Right atrium auricular region (tissue), 2 donors: ENCODE results near the gene KCTD5. TPM values are rescaled to one million over a fixed set of nuclear protein-coding genes. Genes with fewer than 3 reads are reported as not detected.

Source experiments
- DNase-seq: peaks from one replicate; pipeline ENCODE4 v3.0.0-alpha.2; 2019; ENCODE audit warnings: low spot score
- H3K27ac ChIP-seq, 2 donors: fragments of 200-600 bp; sonication (generic); 1 replicate in 1 of 2; 2 replicates in 1 of 2; pipeline ENCODE4 v1.5.1; 2016 to 2019
- H3K27me3 ChIP-seq, 2 donors: fragments of 200-600 bp; sonication (generic); one replicate each; pipeline versions ENCODE4 v1.5.1 to v1.6.0; 2017 to 2019
- H3K36me3 ChIP-seq: fragments of 200-600 bp; sonication (generic); one replicate; pipeline ENCODE4 v1.5.1; 2016
- H3K4me1 ChIP-seq, 2 donors: fragments of 200-600 bp; sonication (generic); one replicate each; pipeline versions ENCODE4 v1.5.1 to v1.6.0; 2017 to 2019
- H3K4me3 ChIP-seq, 2 donors: fragments of 200-600 bp; sonication (generic); 1 replicate in 1 of 2; 2 replicates in 1 of 2; pipeline ENCODE4 v1.5.1; 2017 to 2019; ENCODE audit warnings: mild to moderate bottlenecking in 1 of 2, moderate library complexity in 1 of 2
- H3K9me3 ChIP-seq, 2 donors: fragments of 200-600 bp; sonication (generic); one replicate each; pipeline ENCODE4 v1.5.1; 2019
- CTCF ChIP-seq, 2 donors: fragments of 200-600 bp; sonication (generic); IDR thresholded peaks; one replicate each; pipeline ENCODE4 v1.5.1; 2019; ENCODE audit warnings: antibody characterized with exemption in 2 of 2
- total RNA-seq, 2 donors: library from RNA; depleted of rRNA; stranded (reverse); fragments of >200 nt; gene quantifications; one replicate each; pipeline ENCODE4 v1.1.0, GENCODE V29; 2016

Gene KCTD5
- total RNA-seq, 2 donors from 2014 or later = 12.5 to 15.6 TPM

GRCh38 chr16:2712063-2712441, 29.7 kb downstream of the KCTD5 start:
- no peak for TF ChIP-seq CTCF (IDR thresholded peaks at IDR 0.05)
- H3K36me3 ChIP-seq = peaks cover 21% of the 10 kb centered on the region
- no peaks in the 10 kb centered on the region for H3K27me3 ChIP-seq
- no peaks in the 10 kb centered on the region for H3K9me3 ChIP-seq
- DNase-seq = no peak
- peaks cover 0 to 9% of the 10 kb centered on the region in 2 donors for H3K4me1 ChIP-seq
- H3K27ac ChIP-seq = no peak overlapping the region
- no peak overlapping the region for H3K4me3 ChIP-seq

- no peak for DNase-seq
- Histone ChIP-seq H3K27ac (no peak overlapping the region), H3K4me1 (peaks cover 0 to 9% of the 10 kb centered on the region in 2 donors), H3K27me3 (no peaks in the 10 kb centered on the region), H3K36me3 (peaks cover 16% of the 10 kb centered on the region), H3K9me3 (no peaks in the 10 kb centered on the region), H3K4me3 (no peak overlapping the region)
- no peak for TF ChIP-seq CTCF (IDR thresholded peaks at IDR 0.05)
These were observed 30.2 kb downstream of the KCTD5 start for GRCh38 chr16:2712546-2712945.

- Histone ChIP-seq H3K4me3 (no peak overlapping the region), H3K27ac (no peak overlapping the region), H3K4me1 (peaks cover 0 to 9% of the 10 kb centered on the region in 2 donors), H3K27me3 (no peaks in the 10 kb centered on the region), H3K9me3 (no peaks in the 10 kb centered on the region), H3K36me3 (peaks cover 6% of the 10 kb centered on the region)
- no peak for DNase-seq
- TF ChIP-seq CTCF (IDR thresholded peaks at IDR 0.05) = no peak
These were observed 31.2 kb downstream of the KCTD5 start for GRCh38 chr16:2713523-2713922.

GRCh38 chr16:2713985-2714774, 31.9 kb downstream of the KCTD5 start:
- Histone ChIP-seq H3K9me3 (no peaks in the 10 kb centered on the region), H3K27me3 (no peaks in the 10 kb centered on the region), H3K4me3 (no peak overlapping the region), H3K27ac (no peak overlapping the region), H3K4me1 (peaks cover 0 to 13% of the 10 kb centered on the region in 2 donors), H3K36me3 (no peaks in the 10 kb centered on the region)
- no peak for DNase-seq
- TF ChIP-seq CTCF (IDR thresholded peaks at IDR 0.05) = no peak

GRCh38 chr16:2715064-2715463, 32.7 kb downstream of the KCTD5 start:
- no peak overlapping the region for H3K27ac ChIP-seq

More at GRCh38 chr16:2715064-2715463, 32.7 kb downstream of the KCTD5 start:
- no peaks in the 10 kb centered on the region for H3K27me3 ChIP-seq
- peaks cover 0 to 21% of the 10 kb centered on the region in 2 donors for H3K4me1 ChIP-seq
- no peaks in the 10 kb centered on the region for H3K9me3 ChIP-seq
- no peak for TF ChIP-seq CTCF (IDR thresholded peaks at IDR 0.05)
- DNase-seq = no peak
- no peak overlapping the region for H3K4me3 ChIP-seq
- no peaks in the 10 kb centered on the region for H3K36me3 ChIP-seq
